Measurements from ENCODE around the gene CDH5. TPM values are rescaled to one million over a fixed set of nuclear protein-coding genes. Genes with fewer than 3 reads are reported as not detected.
"Not testable (repeated sequence)": the region's sequence is repeated elsewhere in the genome, so short reads cannot be mapped to it uniquely, and the experiment has no call there.

CDH5 gene, protein sequence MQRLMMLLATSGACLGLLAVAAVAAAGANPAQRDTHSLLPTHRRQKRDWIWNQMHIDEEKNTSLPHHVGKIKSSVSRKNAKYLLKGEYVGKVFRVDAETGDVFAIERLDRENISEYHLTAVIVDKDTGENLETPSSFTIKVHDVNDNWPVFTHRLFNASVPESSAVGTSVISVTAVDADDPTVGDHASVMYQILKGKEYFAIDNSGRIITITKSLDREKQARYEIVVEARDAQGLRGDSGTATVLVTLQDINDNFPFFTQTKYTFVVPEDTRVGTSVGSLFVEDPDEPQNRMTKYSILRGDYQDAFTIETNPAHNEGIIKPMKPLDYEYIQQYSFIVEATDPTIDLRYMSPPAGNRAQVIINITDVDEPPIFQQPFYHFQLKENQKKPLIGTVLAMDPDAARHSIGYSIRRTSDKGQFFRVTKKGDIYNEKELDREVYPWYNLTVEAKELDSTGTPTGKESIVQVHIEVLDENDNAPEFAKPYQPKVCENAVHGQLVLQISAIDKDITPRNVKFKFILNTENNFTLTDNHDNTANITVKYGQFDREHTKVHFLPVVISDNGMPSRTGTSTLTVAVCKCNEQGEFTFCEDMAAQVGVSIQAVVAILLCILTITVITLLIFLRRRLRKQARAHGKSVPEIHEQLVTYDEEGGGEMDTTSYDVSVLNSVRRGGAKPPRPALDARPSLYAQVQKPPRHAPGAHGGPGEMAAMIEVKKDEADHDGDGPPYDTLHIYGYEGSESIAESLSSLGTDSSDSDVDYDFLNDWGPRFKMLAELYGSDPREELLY
- 0.29 TPM in 1 of 2 replicates, not detected in the other for total RNA-seq (2014; rRNA removed; shearing (Covaris generic))

- DNase-seq (ENCODE audit: low spot score), result no peak
Observed at GRCh38 chr16:66366433-66367299, at the start of gene CDH5. Gene CDH5 (plus strand): TSS chr16:66366691. CDS start chr16:66379338, 12,647 bp downstream.

- DNase-seq (ENCODE audit: low spot score), result no peak
Observed at GRCh38 chr16:66318505-66318904, 48.0 kb upstream of the CDH5 start.

GRCh38 chr16:66320774-66321173 is 45.7 kb upstream of the CDH5 start:
- no peak for DNase-seq (ENCODE audit: low spot score)

- no peak for DNase-seq (ENCODE audit: low spot score)
Observed at GRCh38 chr16:66322174-66322573, 44.3 kb upstream of the CDH5 start.

DNA sequence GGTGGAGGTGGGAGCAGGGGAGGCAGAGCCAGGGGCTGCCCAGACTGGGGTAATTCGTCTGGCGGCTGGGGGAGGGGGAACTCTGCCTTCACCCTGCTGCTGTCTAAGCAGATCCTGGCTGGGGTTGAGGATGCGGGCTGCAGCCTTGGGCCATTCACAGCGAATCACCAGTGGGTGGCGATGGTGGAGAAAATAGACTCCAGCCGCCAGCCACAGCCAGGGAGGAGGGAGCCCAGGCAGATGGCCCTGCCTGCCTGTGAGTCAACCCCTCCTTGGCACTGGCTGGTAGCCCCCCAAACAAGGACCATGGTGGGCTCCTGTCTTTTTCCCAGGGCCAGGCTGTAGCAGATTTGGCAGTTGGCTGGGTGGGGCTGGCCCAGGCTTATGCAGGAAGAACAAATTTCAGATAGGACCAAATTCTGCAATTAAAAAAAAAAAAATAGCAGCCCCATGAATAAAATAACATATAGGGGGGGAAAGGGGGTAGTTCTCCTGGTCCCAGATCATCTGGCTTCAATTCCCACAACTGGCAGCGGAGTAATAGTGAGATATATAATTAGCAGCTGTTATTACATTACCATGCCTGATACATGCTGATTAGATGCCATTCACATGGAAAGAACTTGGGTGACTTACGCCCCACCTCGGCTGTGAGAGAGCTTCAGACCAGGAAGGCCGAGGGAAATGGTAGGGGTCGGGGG is 41.5 kb upstream of the CDH5 start:
- peak; percentile 50 for DNase-seq (ENCODE audit: low spot score)

GRCh38 chr16:66325717-66326376 is 40.6 kb upstream of the CDH5 start:
- no peak for DNase-seq (ENCODE audit: low spot score)

DNA sequence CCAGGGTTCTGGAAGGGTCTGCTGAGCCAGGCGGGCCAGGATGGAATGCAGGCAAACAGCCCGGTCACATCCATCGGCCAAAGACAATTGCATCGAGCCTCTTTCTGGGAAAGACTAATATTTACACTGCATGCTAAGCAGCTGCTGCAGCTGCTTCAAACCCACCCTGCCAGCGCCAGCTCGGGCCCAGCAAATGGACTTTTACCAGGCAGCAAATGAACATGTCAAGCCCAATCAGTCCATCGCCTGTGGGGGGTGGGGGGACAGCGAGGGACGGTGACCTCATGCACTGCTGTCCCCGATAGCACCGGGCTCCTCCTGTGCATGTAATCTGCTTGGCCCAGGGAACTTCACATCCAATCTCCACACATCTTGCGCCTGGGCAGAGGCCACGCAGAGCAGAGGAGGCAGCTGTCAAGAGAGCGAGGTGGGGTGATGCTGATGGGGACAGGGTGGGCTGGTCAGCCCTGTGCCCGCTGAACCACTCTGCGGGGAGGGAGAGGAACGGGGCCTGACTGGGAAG is 39.4 kb upstream of the CDH5 start:
- no peak for DNase-seq (ENCODE audit: low spot score)

DNA sequence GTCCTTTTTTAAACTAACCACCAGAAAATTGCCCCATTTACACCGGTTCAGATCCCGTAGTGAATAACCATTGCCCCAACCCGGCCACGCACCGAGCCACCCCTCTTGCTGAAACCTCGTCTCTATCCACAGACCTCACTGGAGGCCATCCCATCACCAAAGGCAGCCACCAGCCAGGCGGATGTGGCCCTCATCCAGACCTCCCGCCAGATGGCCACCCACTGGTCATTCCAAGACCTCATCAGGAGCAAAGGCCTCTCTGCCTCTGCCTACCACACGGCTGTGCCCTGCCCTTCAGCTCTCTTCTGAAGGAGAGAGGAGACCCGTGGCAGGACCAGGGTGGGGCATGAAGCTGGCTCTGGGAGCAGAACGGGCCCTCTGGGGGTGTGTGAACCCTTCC is 38.2 kb upstream of the CDH5 start:
- no peak for DNase-seq (ENCODE audit: low spot score)

GRCh38 chr16:66331464-66331863 is 35.0 kb upstream of the CDH5 start:
- not testable (repeated sequence) for DNase-seq (ENCODE audit: low spot score)

DNA sequence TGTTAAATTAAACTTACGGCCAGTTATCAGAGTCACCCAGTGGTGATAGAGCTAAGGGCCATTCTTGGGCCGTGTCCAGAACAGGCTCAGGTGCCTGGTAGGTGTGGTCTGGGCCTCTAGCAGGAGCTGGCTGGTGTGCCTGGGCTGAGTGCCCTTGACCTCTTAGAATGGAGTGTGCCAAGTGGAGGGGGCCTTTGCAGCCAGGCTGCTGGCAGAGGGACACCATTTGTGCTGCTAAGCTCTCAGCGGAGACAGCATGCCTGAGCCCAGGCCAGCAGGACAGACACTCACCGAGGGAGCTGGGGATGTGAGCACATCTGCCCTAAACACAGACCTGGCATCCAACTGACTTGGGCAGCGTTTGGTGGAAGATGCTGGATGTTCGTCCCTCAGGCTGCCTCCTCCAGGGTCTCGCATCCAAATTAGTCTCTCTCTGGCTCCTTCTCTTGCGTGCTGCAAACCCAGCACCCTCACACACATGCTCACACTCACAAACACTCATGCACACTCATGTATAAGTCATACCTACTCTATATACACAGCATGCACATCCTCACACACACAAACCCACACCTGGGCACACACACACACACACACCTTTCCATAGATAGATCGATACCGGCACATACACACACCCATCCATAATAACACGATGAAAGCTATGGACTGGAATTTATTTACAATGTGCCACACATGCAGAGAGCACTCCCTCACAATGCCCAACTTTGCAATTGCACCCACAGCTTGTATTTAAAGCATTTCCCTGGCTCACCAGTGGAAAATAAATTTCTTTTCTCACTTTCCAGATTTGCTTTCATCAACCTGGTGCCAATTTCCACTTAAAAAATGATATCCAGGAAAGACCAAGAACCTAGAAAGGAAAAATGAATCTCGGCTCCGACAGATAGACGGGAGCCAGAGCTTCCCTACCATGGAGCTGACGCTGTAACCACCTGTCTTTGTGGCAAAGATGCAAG is 33.6 kb upstream of the CDH5 start:
- no peak for DNase-seq (ENCODE audit: low spot score)

- no peak for DNase-seq (ENCODE audit: low spot score)
Observed at GRCh38 chr16:66334853-66335574, 31.5 kb upstream of the CDH5 start.

- peak; percentile 14 for DNase-seq (ENCODE audit: low spot score)
Observed at GRCh38 chr16:66335704-66336329, 30.7 kb upstream of the CDH5 start.

- DNase-seq (ENCODE audit: low spot score), result no peak
Observed at GRCh38 chr16:66337463-66338188, 28.9 kb upstream of the CDH5 start.

DNA sequence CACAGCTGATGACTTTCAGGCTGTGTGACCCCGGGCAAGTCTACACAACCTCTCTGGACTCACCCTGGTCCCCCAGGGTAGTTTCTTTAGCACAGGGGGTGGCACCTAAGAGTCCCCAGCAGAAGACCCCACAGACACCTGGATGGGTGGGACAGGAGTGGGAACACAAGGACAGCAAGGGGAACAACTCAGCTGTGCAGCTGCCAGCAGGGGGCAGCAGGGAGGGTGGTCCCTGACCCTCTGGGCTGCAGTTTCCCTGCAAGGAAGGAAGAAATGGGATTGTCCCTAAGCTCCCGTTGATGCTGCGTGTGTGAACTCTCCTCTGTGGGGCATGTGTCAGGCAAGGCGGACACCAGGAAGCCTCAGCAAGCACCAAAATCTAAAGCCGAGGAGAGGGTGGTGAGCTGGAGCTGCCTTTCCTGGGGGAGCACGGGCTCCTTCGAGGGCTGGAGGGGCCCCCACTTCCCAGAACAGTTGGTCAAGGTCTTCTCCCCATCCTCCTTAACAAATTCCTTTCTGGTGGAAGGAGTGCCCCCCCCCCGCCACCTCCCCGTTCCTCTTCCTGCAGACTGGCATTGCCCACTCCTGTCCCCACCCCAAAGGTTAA is 24.1 kb upstream of the CDH5 start:
- DNase-seq (ENCODE audit: low spot score), result peak; percentile 22

DNA sequence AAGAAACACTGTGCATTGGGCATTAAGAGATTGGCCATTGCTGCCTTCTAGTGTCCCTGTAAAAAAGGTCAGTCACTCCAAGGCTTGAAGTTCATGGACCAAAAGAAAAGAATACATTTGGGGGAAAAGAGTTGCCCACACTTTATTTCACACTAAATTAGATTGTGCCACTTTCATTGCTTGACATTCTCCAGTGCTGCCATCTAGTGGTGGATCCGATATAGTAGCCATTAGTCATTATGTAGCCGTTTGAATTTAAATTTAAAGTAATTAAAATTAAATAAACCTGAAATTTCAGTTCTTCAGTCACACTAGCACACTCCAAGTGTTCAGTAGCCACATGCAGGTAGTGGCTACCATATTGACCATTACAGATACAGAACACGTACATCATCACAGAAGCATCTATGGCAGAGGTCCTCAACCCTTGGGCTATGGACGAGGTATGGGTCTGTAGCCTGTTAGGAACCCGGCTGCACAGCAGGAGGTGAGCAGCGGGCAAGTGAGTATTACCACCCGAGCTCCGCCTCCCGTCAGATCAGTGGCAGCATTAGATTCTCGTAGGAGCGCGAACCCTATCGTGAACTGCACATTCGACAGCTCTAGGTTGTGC is 21.9 kb upstream of the CDH5 start:
- DNase-seq (ENCODE audit: low spot score), result peak; percentile 41

- no peak for DNase-seq (ENCODE audit: low spot score)
Observed at GRCh38 chr16:66346221-66346620, 20.3 kb upstream of the CDH5 start.

- DNase-seq (ENCODE audit: low spot score), result no peak
Observed at GRCh38 chr16:66352304-66352703, 14.2 kb upstream of the CDH5 start.
